Mesenteric fat pad (tissue), 1 donor: ENCODE measurements around the gene OSBPL5. TPM values are rescaled to one million over a fixed set of nuclear protein-coding genes. Genes with fewer than 3 reads are reported as not detected.
A peak's percentile ranks its signal among the peaks of the same experiment; 100 is the strongest.
"Not testable (repeated sequence)": the region's sequence is repeated elsewhere in the genome, so short reads cannot be mapped to it uniquely, and the experiment has no call there.

Experiments
- DNase-seq: peaks from one replicate; pipeline ENCODE4 v3.0.0-alpha.2; 2020; ENCODE audit warnings: low spot score
- total RNA-seq: library from RNA; stranded (reverse); fragmentation: NEBNext Ultra II Directional; extraction: Animal tissue kit (Norgen Biotek cat#: 25700); gene quantifications from one replicate; pipeline ENCODE4 v1.2.1, GENCODE V29; 2021
- donor health status: DM: yes; HTN: yes; CAD: no.

Gene OSBPL5
- total RNA-seq, 1 donor from 2014 or later = 41.4 TPM

GRCh38 chr11:3089236-3090061 is 75.7 kb downstream of the OSBPL5 start:
- peak; percentile 83 for DNase-seq

- DNase-seq = peak; percentile 73
Measured at GRCh38 chr11:3088806-3089205, 76.3 kb downstream of the OSBPL5 start.

GRCh38 chr11:3087821-3088800 is 77.0 kb downstream of the OSBPL5 start:
- no peak for DNase-seq

DNA sequence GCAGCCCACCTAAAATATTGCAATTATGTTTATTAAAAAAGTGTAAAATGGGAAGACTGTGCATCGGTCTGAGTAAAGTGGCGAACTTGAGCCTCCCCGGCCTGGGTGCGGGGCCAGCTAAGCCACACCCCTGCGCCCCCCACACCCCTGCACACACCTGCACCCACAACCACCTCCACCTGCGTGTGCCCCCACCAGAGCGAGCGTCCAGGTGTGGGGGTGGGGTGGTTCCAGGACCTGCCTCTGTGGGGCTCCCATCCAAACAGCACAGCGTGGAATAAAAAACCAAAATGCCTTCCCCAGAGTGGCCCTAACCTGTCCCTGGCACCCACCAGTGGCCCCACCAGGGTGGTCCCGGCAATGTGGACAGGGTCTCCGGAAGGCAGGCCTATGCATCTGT is 77.7 kb downstream of the OSBPL5 start:
- DNase-seq = no peak

DNA sequence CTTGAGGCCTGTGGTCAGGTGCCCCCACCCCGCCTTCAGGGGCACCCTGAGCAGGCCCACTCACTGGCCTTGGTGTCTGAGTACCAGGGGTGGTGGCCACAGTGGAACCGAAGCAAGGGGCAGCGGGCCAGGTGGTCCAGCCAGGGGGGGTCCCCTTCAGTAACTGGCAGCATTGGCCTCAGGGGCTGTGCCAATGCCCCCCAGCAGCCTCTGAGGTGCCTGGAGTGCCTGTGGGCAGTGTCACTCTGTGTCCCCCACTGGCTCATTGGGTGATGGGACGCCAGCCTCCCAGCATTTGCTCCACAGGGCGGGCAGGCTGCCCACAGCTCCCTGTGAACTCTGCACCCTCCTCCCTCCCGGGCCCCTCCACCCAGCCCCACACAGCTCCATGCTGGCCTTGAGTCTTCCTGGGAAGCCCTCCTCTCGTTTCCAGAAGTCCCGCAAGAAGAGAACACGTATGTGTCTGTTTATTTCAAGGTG is 78.4 kb downstream of the OSBPL5 start:
- no peak for DNase-seq

GRCh38 chr11:3086114-3086513 is 79.0 kb downstream of the OSBPL5 start:
- no peak for DNase-seq

DNA sequence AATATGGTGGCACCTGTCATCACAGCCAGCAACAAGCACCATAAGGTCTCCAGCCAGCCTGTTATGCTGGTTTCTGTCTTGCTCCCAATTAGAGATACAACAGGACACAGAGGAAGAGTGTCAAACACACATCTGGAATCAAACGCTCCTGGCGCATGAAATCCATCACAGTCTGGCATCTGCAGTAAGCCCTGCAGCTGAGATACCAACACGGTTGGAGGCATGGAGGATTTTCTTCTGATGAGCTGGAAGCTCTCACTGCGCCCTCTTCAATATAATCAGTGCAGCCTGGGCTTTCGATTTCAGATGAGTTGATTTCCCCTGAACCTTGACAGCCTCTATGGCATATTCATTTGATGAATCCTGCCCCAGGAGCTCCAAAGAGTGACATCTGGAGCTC is 80.1 kb downstream of the OSBPL5 start:
- no peak for DNase-seq

- DNase-seq = no peak
Measured at GRCh38 chr11:3083321-3083720, 81.8 kb downstream of the OSBPL5 start.

DNA sequence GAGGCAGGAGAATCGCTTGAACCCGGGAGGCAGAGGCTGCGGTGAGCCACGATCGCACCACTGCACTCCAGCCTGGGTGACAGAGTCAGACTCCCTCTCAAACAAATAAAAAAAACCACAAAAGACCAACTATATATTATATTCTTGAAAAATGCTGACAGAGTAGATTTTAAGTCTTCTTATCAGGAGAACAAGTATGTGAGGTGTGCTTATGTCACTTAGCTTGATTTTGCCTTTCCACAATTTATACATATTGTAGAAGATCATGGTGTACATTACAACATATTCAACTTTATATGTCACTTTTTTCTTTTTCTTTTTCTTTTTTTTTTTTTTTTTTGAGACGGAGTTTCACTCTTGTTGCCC is 83.7 kb downstream of the OSBPL5 start:
- DNase-seq = no peak

DNA sequence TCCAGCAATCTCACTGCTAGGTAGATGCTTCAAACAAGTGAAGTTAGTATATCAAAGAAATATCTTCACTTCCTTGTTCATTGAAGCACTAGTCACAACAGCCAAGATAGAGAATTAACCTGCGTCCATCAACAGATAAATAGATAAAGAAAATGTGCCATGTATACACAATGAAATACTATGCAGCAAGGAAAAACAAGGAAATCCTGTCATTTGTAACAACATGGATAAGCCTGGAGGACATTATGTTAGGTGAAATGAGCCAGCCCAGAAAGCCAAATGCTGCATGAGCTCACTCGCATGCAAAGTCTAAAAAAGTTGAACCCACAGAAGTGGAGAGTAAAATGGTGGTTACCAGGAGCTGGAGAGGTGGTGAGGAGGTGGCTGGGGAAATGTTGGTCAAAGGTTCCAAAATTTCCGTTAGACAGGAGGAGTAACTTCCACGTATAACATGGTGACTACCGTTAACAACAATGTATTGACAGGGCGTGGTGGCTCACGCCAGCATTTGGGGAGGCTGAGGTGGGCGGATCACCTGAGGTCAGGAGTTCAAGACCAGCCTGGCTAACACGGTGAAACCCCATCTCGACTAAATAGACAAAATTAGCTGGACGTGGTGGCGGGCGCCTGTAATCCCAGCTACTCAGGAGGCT is 84.3 kb downstream of the OSBPL5 start:
- DNase-seq = no peak

- DNase-seq = no peak
Measured at GRCh38 chr11:3080104-3080503, 85.0 kb downstream of the OSBPL5 start.

DNA sequence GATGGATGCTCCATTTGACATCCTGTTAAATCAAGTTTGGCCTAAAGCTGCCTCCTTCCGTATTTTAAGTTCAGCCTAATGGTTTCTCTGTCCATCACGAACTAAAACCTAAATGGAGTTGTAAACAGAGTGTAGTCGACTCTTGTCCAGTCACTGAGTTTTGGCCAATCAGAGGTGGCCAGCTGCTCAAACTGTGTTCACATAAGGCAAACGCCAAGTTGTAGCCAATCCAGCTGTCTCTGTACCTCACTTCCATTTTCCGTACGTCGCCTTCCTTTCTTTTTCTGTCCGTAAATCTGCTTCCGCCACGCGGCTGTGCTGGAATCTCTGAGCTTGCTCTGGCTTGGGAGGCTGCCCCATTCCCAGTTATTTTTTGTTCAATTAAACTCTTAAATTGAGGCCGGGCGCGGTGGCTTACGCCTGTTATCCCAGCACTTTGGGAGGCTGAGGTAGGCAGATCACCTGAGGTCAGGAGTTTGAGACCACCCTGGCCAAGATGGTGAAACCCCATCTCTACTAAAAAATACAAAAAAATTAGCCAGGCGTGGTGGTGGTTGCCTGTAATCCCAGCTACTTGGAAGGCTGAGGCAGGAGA is 87.2 kb downstream of the OSBPL5 start:
- DNase-seq = no peak

DNA sequence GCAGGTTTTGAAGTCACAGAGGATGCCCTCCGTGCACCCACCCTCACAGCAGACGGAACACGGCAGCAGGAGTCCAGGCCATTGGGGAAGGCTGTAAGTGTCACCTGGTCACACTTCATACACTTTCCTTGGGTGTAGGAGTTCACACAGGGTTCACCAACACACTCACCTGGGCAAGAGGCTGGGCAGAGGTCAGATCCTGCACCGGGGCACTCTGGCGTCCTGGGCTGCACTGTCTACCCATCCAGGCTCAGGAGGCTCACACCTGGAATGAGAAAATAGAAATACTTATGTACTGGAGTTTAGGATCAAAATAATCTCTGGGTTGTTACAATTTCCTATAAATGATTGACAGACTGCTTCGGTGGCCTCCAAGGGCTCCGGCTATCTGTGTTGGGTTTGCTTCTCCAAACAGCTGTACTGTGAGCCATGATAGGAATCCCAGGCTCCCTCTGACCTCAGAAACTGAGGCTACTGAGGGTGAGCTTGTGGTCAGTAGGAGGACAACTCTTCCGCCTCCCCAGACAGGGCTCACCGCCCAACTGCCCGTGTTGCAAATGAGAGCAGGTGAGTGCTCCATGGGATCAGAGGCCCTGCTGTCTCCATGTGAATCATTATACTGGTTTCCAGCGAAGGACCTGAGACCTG is 87.8 kb downstream of the OSBPL5 start:
- no peak for DNase-seq

- no peak for DNase-seq
Measured at GRCh38 chr11:3074912-3075589, 90.1 kb downstream of the OSBPL5 start.

DNA sequence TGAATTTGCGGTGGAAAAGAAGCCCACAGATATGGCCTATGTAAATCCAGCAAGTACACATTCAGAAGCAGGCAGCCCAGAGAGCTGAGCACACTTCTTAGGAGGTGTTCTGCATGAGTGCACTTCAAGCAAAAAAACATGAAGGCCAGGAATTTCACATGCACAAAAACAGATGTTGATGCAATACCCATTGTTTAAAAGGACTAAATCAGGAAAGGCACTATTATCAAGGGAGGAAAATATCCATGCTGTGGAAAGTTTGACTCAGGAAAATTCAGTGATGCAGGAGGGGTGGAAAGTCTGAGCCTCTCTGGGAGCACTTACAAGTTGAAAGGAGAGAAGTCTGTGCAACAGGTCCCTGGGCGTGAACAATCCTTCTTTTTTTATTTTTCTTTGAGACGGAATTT is 92.1 kb downstream of the OSBPL5 start:
- no peak for DNase-seq

DNA sequence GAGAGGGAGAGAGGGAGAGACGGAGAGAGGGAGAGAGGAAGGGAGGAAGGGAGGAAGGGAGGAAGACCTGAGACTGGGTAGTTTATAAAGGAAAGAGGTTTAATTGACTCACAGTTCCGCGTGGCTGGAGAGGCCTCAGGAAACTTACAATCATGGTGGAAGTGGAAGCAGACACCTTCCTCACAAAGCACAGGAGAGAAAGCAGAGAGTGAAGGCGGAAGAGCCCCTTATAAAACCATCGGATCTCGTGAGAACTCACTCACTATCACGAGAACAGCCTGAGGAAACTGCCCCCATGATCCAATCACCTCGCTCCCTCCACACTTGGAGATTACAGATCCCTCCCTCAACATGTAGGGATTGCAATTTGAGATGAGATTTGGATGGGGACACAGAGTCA is 95.7 kb downstream of the OSBPL5 start:
- no peak for DNase-seq

- not testable (repeated sequence) for DNase-seq
Measured at GRCh38 chr11:3066308-3066707, 98.8 kb downstream of the OSBPL5 start.

GRCh38 chr11:3064709-3065108 is 100.4 kb downstream of the OSBPL5 start:
- not testable (repeated sequence) for DNase-seq

- not testable (repeated sequence) for DNase-seq
Measured at GRCh38 chr11:3063876-3064275, 101.2 kb downstream of the OSBPL5 start.

GRCh38 chr11:3063432-3063831 is 101.7 kb downstream of the OSBPL5 start:
- not testable (repeated sequence) for DNase-seq
